ENCODE data around the gene MORN1.

Gene MORN1

DNA sequence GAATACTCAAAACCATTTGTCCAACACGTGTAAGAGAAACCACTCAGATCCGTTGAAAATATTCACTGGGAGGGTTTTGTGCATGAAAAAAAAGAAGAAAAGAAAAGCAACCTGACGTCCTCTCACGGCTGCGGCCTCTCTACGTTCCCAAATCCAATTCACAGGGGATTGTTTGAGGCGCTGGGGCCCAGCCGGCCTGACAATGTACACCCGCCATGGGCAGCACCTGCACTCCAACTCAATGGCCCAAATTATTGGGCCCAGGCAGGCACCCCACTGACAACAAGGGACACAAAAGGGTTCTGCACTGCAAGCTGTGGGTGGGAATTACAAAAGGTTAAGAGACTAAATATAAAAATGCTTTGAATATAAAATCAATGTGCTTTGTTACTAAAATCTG, 41.5 kb downstream of the MORN1 start:
- no peak for TF ChIP-seq SPI1 (IDR thresholded peaks at IDR 0.05; ENCODE audit: borderline replicate concordance, low read depth)
- no peak for DNase-seq (ENCODE audit: low read depth in 1 of 2, low spot score in 1 of 2)
- Histone ChIP-seq H3K4me3 (replicated peaks; ENCODE audit: insufficient read depth, low read length) (no peak overlapping the region), H3K27ac (replicated peaks) (no peak overlapping the region), H3K27me3 (ENCODE audit: insufficient read depth, poor library complexity, severe bottlenecking) (no peaks in the 10 kb centered on the region)

DNA sequence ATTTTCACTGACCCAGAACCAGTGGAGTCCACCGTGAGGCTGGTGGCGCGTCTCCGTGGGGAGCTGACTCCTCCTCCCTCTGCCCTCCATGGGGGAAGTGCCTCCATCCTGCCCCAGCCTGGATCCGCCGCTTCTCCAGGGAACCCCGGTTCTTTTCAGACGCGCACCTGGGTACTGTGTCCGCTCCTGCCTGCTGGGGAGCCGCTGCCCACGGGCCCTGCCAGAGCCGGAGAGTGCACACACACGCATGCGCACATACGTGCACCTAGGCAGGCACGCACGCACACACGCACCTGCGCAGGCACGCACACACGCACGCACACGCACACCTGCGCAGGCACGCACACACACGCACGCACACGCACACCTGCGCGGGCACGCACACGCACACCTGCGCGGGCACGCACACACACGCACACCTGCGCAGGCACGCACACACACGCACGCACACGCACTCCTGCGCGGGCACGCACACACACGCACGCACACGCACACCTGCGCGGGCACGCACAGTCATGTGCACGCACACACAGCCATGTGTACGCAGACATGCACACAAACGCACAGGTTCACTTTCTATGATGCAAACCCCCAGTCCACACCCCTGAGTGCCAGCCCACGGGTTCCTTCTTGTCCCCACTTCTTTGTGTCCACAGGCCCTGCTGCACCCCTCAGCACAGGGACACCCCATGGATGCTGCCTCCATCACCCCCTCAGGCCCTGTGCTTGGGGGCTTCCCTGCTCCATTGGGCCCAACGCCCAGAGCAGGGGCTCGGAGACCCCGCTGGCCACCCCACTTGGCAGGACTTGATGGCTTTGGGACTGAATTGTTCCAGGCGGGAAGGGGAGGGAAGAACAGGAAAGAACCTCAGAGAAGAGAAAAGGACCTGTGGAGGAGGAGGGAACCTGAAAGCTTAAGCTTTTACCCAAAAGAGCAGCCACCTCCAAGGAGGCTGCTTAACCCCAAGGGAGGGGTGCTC, 42.7 kb downstream of the MORN1 start:
- no peaks in the 10 kb centered on the region for H3K27me3 ChIP-seq (ENCODE audit: insufficient read depth, poor library complexity, severe bottlenecking)
- TF ChIP-seq POLR2AphosphoS5 (IDR thresholded peaks at IDR 0.05; ENCODE audit: low read depth) (no peak), GABPA (IDR thresholded peaks at IDR 0.05; ENCODE audit: low read depth) (no peak)
- TF ChIP-seq, protein P1, sequence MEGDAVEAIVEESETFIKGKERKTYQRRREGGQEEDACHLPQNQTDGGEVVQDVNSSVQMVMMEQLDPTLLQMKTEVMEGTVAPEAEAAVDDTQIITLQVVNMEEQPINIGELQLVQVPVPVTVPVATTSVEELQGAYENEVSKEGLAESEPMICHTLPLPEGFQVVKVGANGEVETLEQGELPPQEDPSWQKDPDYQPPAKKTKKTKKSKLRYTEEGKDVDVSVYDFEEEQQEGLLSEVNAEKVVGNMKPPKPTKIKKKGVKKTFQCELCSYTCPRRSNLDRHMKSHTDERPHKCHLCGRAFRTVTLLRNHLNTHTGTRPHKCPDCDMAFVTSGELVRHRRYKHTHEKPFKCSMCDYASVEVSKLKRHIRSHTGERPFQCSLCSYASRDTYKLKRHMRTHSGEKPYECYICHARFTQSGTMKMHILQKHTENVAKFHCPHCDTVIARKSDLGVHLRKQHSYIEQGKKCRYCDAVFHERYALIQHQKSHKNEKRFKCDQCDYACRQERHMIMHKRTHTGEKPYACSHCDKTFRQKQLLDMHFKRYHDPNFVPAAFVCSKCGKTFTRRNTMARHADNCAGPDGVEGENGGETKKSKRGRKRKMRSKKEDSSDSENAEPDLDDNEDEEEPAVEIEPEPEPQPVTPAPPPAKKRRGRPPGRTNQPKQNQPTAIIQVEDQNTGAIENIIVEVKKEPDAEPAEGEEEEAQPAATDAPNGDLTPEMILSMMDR (IDR thresholded peaks at IDR 0.05; ENCODE audit: insufficient read depth, low read length) = no peak
- no peak overlapping the region for H3K4me3 ChIP-seq (replicated peaks; ENCODE audit: insufficient read depth, low read length)
- DNase-seq (ENCODE audit: low read depth in 1 of 2, low spot score in 1 of 2) = no peak
- no peak overlapping the region for H3K27ac ChIP-seq (replicated peaks)

DNA sequence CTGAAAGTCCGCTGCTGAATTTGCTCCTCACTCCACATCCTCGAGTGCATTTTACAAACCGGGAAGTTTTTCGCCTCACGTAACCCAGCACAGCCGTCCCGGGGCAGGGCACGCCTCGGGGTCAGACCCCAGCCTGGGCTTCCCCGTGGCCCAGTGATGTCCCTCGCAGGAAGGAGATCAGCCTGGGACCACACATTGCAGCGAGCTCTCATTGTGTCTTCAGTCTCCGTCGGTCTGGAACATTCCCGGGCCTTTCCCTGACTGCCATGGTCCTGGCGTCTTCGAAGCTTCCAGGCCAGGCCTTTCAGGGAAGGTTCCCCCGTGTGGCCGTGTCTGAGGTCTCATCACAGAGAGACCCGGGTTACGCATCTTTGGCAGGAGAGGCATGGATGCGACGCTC, 43.5 kb downstream of the MORN1 start:
- H3K4me3 ChIP-seq (replicated peaks; ENCODE audit: insufficient read depth, low read length) = no peak overlapping the region
- H3K27me3 ChIP-seq (ENCODE audit: insufficient read depth, poor library complexity, severe bottlenecking) = no peaks in the 10 kb centered on the region
- no peak overlapping the region for H3K27ac ChIP-seq (replicated peaks)
- no peak for TF ChIP-seq GABPA (IDR thresholded peaks at IDR 0.05; ENCODE audit: low read depth)
- no peak for TF ChIP-seq POLR2AphosphoS5 (IDR thresholded peaks at IDR 0.05; ENCODE audit: low read depth)
- TF ChIP-seq, protein P2, sequence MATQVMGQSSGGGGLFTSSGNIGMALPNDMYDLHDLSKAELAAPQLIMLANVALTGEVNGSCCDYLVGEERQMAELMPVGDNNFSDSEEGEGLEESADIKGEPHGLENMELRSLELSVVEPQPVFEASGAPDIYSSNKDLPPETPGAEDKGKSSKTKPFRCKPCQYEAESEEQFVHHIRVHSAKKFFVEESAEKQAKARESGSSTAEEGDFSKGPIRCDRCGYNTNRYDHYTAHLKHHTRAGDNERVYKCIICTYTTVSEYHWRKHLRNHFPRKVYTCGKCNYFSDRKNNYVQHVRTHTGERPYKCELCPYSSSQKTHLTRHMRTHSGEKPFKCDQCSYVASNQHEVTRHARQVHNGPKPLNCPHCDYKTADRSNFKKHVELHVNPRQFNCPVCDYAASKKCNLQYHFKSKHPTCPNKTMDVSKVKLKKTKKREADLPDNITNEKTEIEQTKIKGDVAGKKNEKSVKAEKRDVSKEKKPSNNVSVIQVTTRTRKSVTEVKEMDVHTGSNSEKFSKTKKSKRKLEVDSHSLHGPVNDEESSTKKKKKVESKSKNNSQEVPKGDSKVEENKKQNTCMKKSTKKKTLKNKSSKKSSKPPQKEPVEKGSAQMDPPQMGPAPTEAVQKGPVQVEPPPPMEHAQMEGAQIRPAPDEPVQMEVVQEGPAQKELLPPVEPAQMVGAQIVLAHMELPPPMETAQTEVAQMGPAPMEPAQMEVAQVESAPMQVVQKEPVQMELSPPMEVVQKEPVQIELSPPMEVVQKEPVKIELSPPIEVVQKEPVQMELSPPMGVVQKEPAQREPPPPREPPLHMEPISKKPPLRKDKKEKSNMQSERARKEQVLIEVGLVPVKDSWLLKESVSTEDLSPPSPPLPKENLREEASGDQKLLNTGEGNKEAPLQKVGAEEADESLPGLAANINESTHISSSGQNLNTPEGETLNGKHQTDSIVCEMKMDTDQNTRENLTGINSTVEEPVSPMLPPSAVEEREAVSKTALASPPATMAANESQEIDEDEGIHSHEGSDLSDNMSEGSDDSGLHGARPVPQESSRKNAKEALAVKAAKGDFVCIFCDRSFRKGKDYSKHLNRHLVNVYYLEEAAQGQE (IDR thresholded peaks at IDR 0.05; ENCODE audit: insufficient replicate concordance, low read depth) = no peak
- TF ChIP-seq, protein P1 (IDR thresholded peaks at IDR 0.05; ENCODE audit: insufficient read depth, low read length) = no peak
- no peak for TF ChIP-seq SPI1 (IDR thresholded peaks at IDR 0.05; ENCODE audit: borderline replicate concordance, low read depth)
- no peak for DNase-seq (ENCODE audit: low read depth in 1 of 2, low spot score in 1 of 2)

DNA sequence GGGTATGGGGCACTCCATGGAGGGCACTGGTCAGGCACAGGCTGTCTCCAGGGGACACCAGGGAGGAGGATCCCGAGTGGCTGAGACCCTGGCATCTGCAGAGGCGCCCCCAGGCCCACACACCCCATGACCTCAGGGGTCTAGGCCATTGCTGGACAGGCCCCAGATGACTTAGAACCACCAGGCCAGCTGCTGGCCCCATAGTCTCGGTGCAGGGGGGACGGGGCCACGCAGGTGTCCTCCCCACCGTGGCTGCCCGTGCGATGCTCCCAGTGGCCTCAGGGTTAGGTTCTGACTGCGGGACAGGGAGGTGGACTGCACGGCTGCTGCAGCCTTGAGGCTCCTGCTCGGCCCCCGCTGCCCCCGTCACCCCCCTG, 44.0 kb downstream of the MORN1 start:
- no peak for DNase-seq (ENCODE audit: low read depth in 1 of 2, low spot score in 1 of 2)
- no peak overlapping the region for H3K27ac ChIP-seq (replicated peaks)
- H3K4me3 ChIP-seq (replicated peaks; ENCODE audit: insufficient read depth, low read length) = no peak overlapping the region
- TF ChIP-seq, protein P2 (IDR thresholded peaks at IDR 0.05; ENCODE audit: insufficient replicate concordance, low read depth) = no peak
- TF ChIP-seq, protein P1 (IDR thresholded peaks at IDR 0.05; ENCODE audit: insufficient read depth, low read length) = no peak
- TF ChIP-seq GABPA (IDR thresholded peaks at IDR 0.05; ENCODE audit: low read depth) = no peak
- TF ChIP-seq POLR2AphosphoS5 (IDR thresholded peaks at IDR 0.05; ENCODE audit: low read depth) = no peak
- no peak for TF ChIP-seq SPI1 (IDR thresholded peaks at IDR 0.05; ENCODE audit: borderline replicate concordance, low read depth)
- no peaks in the 10 kb centered on the region for H3K27me3 ChIP-seq (ENCODE audit: insufficient read depth, poor library complexity, severe bottlenecking)

All from HL-60 (cell line).